ENCODE measurements around the gene IBA57.

DNA sequence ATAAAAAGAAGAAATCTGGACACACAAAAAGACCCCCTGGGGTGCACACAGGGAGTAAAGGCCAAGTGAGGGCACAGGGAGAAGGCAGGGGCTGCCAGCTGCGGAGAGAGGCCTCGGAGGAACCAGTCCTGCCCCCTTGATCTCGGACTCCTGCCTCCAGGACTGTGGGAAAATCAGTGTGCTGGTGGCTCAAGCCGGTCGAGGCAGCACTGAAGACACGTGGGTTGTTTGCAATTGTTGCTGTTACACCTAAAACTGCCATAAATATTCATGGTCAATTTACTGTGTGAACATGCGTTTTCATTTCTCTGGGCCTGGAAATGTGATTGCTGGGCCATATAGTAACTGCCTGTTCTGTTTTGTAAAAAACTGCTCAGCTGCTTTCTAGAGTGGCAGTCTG is 18.5 kb downstream of the IBA57 start:
- TF ChIP-seq, protein P1, sequence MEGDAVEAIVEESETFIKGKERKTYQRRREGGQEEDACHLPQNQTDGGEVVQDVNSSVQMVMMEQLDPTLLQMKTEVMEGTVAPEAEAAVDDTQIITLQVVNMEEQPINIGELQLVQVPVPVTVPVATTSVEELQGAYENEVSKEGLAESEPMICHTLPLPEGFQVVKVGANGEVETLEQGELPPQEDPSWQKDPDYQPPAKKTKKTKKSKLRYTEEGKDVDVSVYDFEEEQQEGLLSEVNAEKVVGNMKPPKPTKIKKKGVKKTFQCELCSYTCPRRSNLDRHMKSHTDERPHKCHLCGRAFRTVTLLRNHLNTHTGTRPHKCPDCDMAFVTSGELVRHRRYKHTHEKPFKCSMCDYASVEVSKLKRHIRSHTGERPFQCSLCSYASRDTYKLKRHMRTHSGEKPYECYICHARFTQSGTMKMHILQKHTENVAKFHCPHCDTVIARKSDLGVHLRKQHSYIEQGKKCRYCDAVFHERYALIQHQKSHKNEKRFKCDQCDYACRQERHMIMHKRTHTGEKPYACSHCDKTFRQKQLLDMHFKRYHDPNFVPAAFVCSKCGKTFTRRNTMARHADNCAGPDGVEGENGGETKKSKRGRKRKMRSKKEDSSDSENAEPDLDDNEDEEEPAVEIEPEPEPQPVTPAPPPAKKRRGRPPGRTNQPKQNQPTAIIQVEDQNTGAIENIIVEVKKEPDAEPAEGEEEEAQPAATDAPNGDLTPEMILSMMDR (conservative IDR thresholded peaks at IDR 0.05; ENCODE audit: low read length) = no peak
- no peak for TF ChIP-seq EZH2phosphoT487 (IDR thresholded peaks at IDR 0.05; ENCODE audit: borderline replicate concordance, low read depth, low read length)
